GDM1 (cell line): ENCODE results near the gene PHC3.
"Not testable (repeated sequence)": the region's sequence is repeated elsewhere in the genome, so short reads cannot be mapped to it uniquely, and the experiment has no call there.

Experiments
- DNase-seq: peaks from one replicate; lab custom pipeline; 2025; lab: John Stamatoyannopoulos, UW

PHC3 gene

DNA sequence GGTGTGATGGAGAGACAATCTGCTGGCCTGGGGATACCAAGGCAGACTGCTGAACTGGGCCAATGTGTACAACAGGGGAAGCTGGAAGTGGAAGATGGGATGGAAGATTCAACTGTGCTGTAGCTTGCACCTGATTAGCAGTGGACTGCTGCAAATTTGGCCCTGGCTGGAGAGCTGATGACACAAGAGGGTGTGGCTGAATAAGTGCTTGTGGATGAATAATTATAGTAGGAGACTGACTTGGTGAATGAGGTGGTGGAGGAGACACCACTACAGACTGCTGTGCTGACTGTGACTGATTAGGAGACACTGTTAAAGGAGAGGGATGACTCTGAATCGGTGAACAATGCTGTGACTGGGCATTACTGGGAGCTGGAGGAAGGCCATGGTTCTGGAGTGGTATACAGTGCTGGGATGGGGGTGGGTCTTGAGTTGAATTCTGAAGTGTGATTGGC is 52.5 kb downstream of the PHC3 start:
- no peak for DNase-seq

DNA sequence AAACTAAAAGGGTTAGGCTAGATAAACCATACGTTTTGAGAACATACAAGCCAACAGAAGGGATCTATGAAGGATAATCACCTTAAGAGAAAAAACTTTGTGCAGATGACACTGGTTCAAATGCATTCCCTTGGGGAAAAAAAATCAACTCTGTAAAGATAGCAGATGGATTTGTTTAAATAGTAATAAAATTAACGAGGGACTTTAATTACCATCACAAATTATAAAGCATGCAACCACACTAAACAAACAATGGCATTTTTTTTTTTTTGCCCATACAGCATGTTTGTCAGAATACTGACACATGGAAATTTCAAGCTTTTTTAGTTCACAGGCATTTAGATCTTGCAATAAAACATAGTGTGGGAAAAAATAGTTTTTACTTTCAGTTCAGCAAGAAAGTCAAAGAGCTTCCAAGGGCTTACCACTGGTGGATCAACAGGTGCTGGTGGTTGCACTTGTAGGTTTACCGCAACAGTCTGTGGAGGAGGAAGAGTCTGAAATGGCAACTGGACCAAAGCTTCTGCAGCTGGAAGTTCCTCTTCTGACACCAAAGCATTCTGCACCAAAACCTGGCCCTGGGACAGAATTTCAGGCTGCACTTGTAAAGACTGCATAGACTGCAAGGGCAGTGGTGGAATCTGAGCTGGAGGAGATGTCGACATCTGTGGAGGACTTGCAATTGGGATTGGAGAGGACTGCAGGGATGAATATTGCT is 53.1 kb downstream of the PHC3 start:
- DNase-seq, result peak; percentile 69

DNA sequence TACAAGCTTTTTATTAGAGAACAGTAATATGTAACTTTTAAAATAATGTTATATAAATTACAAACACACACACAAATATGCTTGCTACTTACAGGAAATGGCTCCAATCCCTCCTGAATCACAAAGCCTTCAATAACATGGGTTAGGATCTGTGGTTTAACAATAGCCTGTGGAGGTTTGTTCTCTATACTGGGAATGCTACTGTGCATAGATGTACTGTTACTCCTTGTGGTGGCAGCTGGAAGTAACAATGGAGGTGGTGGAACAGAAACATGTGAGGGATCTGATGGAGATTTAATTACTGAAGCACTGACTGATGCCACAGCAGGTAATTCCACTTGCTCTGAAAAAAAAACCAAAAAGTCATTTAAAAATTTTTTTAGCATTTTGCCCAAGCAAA is 64.4 kb downstream of the PHC3 start:
- no peak for DNase-seq

DNA sequence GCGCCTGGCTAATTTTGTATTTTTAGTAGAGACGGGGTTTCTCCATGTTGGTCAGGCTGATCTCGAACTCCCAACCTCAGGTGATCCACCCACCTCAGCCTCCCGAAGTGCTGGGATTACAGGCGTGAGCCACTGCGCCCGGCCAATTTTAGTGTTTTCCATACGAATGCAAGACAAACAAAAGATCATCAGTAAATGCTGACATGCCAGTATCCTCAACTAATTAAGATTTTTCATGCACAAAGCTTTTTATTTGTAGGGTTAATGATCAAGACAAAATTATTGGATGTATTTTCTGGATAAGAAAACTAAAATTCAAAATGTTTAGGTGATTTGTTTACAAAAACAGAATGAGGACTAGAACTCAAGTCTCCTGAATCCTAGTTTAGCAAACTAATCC is 67.4 kb downstream of the PHC3 start:
- not testable (repeated sequence) for DNase-seq

DNA sequence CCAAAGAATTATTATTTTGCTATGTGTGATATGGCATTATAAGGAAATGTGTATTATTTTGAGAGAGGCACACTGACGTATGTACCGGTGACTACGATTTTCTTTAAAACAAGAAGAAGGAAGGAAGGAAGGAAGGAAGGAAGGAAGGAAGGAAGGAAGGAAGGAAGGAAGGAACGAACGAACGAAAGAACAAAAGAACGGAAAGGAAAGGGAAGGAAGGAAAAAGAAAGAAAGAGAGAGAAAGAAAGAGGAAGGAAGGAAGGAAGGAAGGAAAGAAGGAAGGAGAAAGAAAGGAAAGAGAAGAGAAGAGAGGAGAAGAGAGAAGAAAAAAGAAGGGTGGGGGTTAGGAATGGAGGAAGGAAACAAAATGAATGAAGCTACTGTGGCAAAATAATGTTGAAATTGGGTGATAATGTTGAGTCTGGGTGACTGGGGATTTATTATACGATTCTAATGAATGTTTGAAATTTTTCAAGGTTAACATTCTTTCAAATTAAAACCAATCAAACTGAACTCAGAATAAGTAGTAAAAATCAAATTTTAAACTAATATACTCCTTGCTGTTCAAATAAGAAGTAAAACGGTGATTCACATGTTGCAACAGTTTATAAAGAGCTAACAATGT is 70.3 kb downstream of the PHC3 start:
- DNase-seq, result no peak

DNA sequence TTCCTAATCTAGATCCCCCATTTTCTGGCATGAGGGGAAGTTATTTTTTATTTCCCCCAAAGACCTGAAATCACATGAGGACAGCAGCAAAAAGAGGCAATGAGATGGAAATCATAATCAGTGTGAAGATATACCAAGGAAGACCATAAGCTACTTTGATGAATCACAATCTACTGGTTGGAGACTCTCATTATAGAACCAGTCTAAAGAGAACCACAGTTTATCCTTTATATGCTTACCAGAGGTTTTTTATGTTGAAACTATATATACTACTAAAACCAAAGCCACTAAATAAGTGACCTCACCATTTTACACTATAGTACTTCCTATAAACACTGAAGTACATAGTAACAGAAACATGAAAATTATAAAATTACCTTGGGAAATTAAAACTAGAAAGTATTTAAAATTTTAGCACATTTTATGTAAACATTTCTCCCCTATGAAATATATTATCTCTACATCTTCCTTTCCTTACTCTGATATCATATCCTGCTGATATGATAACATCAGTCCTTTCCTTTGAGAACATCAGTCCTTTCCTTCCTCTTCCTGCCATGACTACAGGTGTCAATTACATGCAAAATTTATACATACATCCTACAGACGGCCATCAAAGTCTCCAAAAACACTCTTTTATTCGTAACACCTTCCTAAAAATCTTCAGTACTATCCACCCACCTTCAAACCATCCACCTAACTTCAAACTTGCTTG is 71.8 kb downstream of the PHC3 start:
- DNase-seq, result no peak

DNA sequence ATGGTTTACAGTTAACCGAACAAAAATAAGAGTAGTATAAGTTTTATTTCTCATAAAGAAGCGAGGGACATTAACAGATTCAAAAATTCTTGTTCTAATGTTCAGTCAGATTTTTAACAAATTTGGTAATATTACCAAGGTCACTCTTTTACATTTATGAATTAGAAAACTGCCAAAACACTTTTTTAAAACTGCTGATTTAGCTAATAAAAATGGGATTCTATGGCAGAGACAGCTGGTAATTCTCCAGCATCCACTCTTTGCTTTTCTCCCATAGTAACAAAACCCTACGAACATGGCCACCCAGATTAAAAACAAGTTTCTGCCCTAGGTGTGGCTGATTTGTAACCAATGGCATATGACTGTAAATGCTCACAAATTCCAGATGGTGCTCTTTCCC is 72.6 kb downstream of the PHC3 start:
- no peak for DNase-seq

DNA sequence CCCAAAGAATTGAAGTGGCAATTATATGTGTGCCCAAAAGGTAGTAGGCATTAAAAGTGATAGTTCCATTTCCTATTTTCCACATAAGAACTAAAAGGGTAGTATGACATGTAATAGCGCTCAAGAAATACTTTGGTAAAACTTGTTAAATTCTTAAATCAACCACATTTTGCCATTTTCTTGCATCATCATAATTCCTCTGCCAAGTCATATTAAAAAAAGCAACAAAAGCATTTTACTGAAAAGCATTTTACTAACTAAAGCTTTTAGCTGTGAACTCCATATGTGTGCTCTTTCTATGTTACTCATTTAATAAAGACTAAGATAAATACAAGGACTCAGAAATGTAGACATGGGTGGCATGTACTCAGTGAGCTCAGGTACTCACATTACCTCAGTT is 73.6 kb downstream of the PHC3 start:
- no peak for DNase-seq

DNA sequence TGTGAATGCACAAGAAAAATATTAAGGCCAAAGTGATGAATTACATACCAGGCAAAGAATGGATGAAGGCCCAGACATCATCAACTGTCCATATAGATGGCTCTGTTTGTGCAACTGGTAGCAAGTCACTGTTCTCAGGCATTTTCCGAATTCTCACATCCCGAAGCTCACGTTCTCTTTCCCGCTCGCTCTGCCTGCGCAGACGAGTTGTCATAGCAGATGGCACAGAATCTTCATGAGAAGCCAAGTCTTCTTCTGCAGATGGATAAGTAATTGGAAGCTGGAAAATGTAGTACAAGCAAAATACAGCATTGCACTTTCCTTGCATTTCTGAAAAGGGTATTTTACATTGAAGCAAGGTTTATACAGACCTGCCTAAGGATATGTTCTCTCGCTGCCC is 79.1 kb downstream of the PHC3 start:
- DNase-seq, result no peak

DNA sequence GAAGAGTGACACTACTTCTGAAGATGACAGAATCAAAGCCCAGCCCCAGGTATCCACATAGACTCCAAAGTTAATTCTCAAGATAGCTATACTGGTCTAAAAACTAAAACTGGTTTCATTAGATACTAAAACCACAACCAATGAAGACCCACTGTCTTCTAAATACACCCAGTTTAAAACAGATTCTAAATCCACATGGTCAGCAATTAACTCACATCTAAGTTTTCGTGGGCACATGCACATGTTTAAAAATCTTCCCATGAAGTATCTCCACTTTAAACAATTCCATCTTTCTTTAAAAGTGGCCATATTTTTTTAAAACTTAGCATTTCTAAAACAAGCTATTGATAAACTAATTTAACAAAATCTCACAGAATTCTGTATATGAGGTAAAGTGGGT is 80.6 kb downstream of the PHC3 start:
- no peak for DNase-seq

DNA sequence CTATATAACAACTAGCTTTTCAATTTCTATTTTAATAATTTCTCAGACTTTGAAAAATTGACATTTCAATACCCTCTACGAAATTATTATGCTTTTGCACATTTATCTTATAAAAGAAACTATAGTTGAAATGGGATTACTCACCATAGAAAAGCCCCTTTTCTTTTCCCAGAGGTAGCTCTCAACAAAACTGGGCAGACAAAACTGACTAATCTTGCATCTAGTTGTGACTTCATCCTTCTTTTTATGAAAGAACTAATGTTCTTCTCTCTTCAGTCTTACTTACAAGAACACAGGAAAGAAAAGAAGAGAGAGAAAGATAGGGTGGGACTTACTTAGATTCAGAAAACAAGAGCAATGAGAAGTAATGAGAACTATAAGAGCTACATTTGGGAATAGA is 82.8 kb downstream of the PHC3 start:
- DNase-seq, result no peak

DNA sequence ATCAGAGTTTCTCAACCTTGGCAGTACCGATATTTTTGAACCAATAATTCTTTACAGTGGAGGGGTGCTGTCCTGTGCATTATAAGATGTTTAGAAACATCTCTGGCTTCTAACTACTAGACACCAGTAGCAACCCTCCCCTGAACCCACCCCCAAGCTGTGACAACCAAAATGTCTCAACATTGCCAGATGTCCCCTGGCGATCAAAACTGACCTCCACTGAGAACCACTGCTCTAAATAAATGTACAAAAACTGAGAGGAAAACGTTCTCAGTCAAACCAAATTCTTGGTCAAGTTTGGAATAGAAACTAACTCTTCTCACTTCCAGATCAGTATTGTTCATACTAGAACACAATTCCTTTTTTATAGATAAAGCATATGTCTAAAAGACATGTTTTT is 85.2 kb downstream of the PHC3 start:
- no peak for DNase-seq

DNA sequence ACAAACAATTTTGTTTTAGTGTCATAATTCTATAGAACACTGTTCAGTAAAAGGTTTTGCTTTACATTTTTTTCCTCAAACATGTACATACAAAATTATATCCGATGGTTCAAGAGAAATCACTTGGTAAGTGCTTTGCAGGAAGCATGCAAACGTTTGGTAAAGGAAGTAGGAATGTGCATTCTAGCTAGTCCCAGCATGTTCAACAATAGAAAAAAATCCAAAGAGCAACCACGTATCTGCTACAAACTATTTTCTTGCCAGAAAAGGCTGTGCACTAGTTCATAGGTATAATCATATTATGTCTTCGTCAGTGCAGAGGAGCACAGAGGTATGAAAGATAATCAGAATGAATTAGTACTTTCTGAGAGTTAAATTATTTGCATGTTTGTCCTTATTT is 85.8 kb downstream of the PHC3 start:
- no peak for DNase-seq

DNA sequence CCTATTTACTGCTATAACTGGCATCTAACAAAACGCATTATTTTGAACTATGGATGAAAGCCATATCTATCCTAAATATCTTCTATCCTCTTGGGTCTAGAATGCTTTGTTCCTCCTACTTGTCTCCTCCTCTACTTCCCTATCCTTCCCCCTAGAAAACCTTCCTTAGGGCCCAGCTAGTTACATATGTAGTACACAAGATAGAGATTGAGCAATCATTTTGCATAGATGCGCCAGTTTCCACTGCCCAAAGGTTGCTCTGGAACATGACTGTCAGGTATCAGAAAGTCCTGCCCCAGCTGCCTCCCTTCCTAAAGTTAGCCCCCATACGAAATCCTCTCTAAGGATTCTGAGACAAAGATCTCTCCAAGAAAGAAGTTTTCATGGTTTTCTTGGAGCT is 88.6 kb downstream of the PHC3 start:
- no peak for DNase-seq

DNA sequence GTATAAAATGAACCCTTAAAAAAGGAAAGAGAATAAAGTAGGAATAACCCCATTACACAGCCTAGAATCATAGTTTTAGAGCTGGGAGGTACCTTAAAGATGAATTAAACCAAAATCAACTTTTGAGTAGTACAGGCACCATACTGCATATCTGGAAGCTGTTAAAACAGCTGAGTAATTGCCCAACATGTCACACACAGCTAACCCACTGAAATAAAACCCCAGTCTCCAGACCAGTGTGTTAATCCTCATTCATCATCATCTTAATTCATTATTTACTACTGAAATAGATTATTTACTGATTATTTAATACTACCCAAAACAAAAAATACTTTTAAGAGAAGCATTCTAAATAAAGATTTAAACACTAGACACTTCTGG is 90.9 kb downstream of the PHC3 start:
- DNase-seq, result no peak

DNA sequence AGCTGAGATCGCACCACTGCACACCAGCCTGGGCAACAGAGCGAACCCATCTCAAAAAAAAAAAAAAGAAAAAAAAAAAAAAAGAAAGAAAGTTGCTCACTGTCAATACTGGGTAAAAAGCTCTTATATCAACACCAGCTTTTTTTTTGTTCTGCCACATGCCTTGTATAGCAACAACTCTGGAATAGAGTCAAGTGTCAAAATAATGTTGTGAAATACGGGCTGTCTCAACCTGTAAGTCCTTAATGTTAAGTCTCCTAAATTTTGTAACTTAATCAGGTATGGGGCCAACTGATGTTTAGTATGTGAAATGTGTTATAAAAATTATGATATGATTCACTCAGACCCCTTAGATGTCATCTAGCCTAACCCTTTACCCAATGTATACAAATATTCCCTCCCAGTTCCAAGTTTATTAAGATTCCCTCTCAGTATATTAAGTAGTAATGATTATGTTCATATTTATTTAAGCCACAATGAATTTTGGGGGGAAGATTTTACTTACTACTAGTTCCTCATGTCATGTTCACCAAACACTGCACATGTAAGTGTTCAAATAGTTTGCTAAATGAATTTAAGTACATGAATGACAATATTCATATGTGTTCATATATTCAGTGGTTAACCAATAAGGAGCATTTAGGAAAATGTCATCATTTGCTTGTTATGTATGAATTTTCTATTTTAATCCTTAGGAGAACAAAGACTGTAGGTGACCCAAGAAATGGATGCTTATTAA is 91.5 kb downstream of the PHC3 start:
- no peak for DNase-seq

DNA sequence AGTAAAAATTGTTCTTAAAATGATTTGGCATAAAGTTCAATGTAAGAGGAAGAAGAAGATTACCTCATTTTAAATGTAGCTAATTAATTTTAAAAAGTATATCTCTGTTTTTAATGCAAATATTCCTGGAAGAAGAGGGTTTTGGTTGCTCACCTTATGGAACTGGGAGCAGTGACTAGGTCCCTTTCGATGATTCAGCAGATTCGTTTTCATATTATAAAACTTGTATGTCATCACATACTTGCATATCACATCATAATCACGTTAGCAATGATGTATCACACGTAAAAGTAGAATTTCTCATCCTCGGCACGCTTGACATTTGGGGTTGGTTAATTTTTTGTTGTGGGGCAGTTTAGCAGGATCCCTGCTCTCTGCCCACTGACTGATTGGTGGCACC is 96.1 kb downstream of the PHC3 start:
- DNase-seq, result no peak

DNA sequence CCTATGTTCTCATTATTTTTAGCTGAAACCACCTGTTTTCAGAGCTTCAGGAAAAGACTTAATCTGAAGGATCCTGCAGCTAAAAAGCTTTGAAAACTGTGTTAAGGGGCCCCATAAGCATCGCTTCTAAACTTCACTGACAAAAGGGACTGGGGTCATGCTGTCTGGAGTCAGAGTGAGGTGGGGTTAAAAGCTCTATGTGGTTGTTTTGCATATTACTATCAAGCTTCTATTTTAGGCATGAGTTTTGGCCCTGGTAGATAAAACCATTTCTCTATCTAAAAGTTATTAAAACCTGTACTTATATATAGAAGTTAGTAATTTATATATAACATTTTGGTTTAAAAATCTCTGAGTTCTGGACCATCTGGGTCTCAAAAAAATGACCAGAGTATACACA is 98.2 kb downstream of the PHC3 start:
- DNase-seq, result no peak

DNA sequence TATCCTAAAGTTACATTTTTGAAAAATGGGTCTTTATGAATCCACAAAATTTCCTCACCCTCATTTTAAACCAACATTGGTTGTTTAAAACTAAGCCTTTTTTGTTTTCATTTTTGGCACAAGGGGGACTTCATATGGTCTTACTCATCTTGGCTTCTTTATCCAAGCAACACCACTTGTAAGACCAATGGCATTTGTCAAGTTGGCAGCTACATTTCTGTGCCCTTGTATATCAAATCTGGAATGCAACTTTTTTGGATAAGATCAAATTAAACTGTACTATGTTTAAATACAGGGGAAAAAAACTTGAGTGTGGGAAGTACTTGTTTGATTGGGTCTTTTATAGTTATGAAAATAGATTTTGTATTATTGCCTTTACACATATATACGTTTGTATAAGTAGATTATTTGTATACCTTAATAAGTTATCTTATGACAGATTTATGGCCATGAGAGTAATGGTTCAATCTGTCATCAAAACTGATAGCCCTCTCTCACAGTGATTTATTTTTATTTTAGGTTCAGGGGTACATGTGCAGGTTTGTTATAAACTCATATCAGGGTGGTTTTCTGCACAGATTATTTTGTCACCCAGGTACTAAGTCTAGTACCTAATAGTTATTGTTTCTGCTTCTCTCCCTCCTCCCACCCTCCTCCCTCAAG is 100.3 kb downstream of the PHC3 start:
- DNase-seq, result no peak

DNA sequence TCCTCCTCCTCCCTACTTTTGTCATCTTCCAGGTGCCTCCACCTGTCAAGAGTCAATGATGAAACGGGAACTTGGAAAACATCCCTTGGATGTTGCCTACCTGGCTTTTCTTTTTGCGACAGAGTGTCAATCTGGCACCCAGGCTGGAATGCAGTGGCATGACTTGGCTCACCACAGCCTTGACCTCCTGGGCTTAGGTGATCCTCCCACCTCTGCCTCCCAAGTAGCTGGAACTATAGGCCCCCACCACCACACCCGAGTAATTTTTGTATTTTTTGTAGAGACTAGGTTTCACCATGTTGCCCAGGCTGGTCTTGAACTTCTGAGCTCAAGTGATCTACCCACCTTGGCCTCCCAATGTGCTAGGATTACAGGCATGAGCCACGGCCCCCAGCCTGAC is 100.9 kb downstream of the PHC3 start:
- DNase-seq, result no peak

DNA sequence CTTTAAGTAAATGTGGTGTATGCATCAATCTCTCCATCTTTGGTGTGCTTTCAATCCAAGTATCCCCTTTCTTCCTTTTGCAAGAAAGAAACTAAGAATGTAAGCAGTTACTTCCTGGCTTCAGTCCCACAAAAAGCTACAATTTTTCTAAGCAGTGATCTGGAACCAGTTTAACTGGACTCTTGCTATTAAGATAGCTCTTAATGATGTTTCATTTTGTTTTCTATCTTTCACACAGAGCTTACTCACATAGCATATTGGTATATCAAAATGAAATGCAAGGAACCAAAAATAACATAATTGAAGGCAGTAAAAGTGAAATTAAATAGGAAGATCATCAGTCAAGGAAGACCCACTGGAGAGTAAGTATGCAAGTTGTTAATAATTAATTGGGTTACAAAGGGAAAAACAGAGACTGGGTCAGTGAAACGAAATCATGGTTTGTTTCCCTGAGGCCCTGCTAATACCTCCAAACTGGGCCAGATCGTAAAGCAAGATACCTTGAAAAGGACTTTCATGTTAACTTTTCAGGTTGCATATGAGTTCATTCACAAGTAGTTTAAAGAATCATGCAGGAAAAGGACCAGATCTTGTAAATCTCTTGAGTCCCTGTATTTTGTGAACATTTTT is 101.9 kb downstream of the PHC3 start:
- no peak for DNase-seq
